ENCODE data around the gene TMEM223. TPM values are rescaled to one million over a fixed set of nuclear protein-coding genes. Genes with fewer than 3 reads are reported as not detected.
"Not testable (repeated sequence)": the region's sequence is repeated elsewhere in the genome, so short reads cannot be mapped to it uniquely, and the experiment has no call there.

Gene TMEM223
- polyA plus RNA-seq, 3 donors from 2014 or later = 47.9 to 69.7 (median 63.2) TPM

DNA sequence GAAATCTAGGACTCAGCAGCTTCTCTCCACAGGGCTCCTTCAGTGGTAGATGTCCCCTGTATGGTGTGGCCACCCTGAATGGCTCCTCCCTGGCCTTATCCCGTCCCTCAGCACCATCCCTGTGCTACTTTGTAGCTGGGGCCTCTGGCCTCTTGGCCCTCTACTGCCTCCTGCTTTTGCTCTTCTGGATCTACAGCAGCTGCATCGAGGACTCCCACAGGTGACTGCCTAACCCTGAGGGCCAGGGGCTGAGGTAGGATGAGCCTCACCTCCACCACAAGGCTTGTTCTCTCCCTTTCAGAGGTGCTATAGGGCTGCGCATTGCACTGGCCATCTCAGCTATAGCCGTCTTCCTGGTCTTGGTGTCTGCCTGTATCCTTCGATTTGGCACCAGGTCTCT lies 2.8 kb downstream of the TMEM223 start:
- peak overlapping the region; percentile 92 to 96 (median 95) for H3K27ac Mint-ChIP-seq
- no peak for DNase-seq
- peaks cover 0 to 9% (median 0%) of the 10 kb centered on the region in 3 donors for H3K36me3 Mint-ChIP-seq
- peaks cover 54 to 64% of the 10 kb centered on the region in 2 donors for H3K4me1 Mint-ChIP-seq
- H3K4me3 Mint-ChIP-seq = peak overlapping the region; percentile 70 to 96 (median 95)
- no peaks in the 10 kb centered on the region for H3K9me3 Mint-ChIP-seq
- H3K27me3 Mint-ChIP-seq (ENCODE audit: low read depth in 3 of 3) = peaks cover 0 to 11% (median 4%) of the 10 kb centered on the region in 3 donors

GRCh38 chr11:62787005-62787759 lies 4.6 kb downstream of the TMEM223 start, which contains the start of gene TMEM179B:
Gene TMEM179B, plus strand, starts transcription at chr11:62787402. Its CDS starts 30 bp downstream, at chr11:62787432.
- Mint-ChIP-seq H3K27ac (peak within 1 kb of the TSS; percentile 95 to 96 (median 96)), H3K9me3 (no peaks in the 10 kb centered on the region), H3K4me1 (peaks cover 50 to 58% of the 10 kb centered on the region in 2 donors), H3K36me3 (peaks cover 0 to 8% (median 0%) of the 10 kb centered on the region in 3 donors), H3K27me3 (ENCODE audit: low read depth in 3 of 3) (peaks cover 0 to 7% (median 4%) of the 10 kb centered on the region in 3 donors), H3K4me3 (peak within 1 kb of the TSS; percentile 93 to 96 (median 95))
- DNase-seq = peak; percentile 99

DNA sequence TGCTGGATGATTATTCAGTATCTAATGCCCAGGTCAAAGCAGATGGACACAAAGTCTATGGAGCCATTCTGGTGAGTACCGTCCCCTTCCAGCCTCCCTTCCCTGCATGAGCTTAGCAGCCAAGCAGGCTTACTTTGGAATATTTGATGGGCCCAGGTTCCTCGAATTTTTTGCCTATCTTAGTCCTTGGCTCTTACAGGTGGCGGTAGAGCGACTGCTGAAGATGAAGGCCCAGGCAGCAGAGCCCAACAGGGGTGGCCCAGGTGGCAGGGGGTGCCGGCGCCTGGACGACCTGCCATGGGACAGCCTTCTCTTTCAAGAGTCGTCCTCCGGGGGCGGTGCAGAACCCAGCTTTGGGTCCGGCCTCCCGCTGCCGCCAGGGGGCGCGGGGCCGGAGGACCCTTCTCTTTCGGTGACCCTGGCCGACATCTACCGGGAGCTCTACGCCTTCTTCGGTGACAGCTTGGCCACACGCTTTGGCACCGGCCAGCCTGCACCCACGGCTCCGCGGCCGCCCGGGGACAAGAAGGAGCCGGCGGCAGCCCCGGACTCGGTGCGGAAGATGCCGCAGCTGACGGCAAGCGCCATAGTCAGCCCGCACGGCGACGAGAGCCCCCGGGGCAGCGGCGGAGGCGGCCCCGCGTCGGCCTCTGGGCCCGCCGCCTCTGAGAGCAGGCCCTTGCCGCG lies 5.3 kb downstream of the TMEM223 start:
- Mint-ChIP-seq H3K27me3 (ENCODE audit: low read depth in 3 of 3) (peaks cover 0 to 7% (median 0%) of the 10 kb centered on the region in 3 donors), H3K4me3 (peak overlapping the region; percentile 84 to 87 (median 86)), H3K9me3 (no peaks in the 10 kb centered on the region), H3K4me1 (peaks cover 46 to 52% of the 10 kb centered on the region in 2 donors), H3K27ac (peak overlapping the region; percentile 92 to 96 (median 95)), H3K36me3 (peaks cover 0 to 6% (median 0%) of the 10 kb centered on the region in 3 donors)
- peak; percentile 86 to 88 (median 87) for DNase-seq

DNA sequence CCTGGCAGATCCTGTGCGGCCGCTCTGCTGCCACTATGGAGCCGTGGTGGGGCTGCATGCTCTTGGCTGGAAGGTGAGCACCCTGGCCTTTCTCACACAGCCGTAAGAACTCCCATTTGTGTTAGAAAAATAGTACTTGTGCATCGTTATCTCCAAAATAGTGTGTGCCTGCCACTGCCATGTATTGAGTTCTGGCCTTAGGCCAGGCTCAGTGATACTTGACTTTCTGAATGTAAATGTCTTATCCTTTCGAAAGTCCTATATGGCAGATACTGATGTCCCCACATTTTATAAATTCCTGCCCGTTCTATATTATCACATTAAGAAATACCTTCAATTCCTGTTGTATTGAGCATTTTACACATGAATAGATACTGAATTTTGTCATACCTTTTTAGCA lies 9.1 kb downstream of the TMEM223 start:
- DNase-seq = no peak
- Mint-ChIP-seq H3K9me3 (no peaks in the 10 kb centered on the region), H3K4me3 (no peak overlapping the region), H3K27ac (no peak overlapping the region), H3K36me3 (peaks cover 0 to 3% (median 0%) of the 10 kb centered on the region in 3 donors), H3K27me3 (ENCODE audit: low read depth in 3 of 3) (peaks cover 0 to 7% (median 0%) of the 10 kb centered on the region in 3 donors), H3K4me1 (peaks cover 19% of the 10 kb centered on the region in 2 donors)

- H3K9me3 Mint-ChIP-seq = no peaks in the 10 kb centered on the region
- peak overlapping the region in 1 of 6 donors; percentile 34 for H3K27ac Mint-ChIP-seq
- no peak overlapping the region for H3K4me3 Mint-ChIP-seq
- H3K4me1 Mint-ChIP-seq = peaks cover 7 to 8% of the 10 kb centered on the region in 2 donors
- no peaks in the 10 kb centered on the region for H3K27me3 Mint-ChIP-seq (ENCODE audit: low read depth in 3 of 3)
- no peak for DNase-seq
- peaks cover 0 to 12% (median 4%) of the 10 kb centered on the region in 3 donors for H3K36me3 Mint-ChIP-seq
Observed at GRCh38 chr11:62778441-62778840, 13.4 kb downstream of the TMEM223 start.

DNA sequence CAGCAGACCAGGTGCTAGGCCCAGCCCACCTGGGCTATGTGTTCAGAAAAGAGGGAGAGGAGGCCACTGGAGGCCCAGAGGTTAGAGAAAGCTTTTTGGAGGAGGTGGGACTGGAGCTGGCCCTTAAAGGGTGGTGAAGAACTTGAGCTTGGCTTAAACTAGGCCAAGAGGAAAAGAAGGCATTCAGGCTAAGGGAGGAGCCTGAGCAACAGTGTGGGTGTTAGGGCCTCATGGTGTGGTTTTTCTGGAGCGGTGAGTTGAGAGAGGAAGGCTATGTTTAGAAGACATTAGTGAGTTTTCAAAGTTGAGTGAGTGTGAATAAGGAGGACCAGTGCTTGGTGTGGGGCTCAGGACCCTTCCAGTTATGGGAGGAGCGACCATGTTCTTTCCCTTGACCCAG lies 14.4 kb downstream of the TMEM223 start:
- peaks cover 0 to 12% (median 4%) of the 10 kb centered on the region in 3 donors for H3K36me3 Mint-ChIP-seq
- peak overlapping the region; percentile 19 to 78 (median 60) for H3K27ac Mint-ChIP-seq
- DNase-seq = no peak
- H3K27me3 Mint-ChIP-seq (ENCODE audit: low read depth in 3 of 3) = no peaks in the 10 kb centered on the region
- H3K4me3 Mint-ChIP-seq = peak overlapping the region in 3 of 5 donors; percentile 7 to 63 (median 16)
- no peaks in the 10 kb centered on the region for H3K9me3 Mint-ChIP-seq
- peaks cover 7% of the 10 kb centered on the region in 2 donors for H3K4me1 Mint-ChIP-seq

GRCh38 chr11:62775646-62776045 lies 16.2 kb downstream of the TMEM223 start:
- peak overlapping the region in 2 of 6 donors; percentile 13 to 54 for H3K27ac Mint-ChIP-seq
- no peak for DNase-seq
- peaks cover 0 to 9% (median 4%) of the 10 kb centered on the region in 3 donors for H3K36me3 Mint-ChIP-seq
- H3K4me1 Mint-ChIP-seq = peaks cover 17 to 21% of the 10 kb centered on the region in 2 donors
- H3K4me3 Mint-ChIP-seq = no peak overlapping the region
- peaks cover 0 to 10% (median 5%) of the 10 kb centered on the region in 3 donors for H3K27me3 Mint-ChIP-seq (ENCODE audit: low read depth in 3 of 3)
- no peaks in the 10 kb centered on the region for H3K9me3 Mint-ChIP-seq

DNA sequence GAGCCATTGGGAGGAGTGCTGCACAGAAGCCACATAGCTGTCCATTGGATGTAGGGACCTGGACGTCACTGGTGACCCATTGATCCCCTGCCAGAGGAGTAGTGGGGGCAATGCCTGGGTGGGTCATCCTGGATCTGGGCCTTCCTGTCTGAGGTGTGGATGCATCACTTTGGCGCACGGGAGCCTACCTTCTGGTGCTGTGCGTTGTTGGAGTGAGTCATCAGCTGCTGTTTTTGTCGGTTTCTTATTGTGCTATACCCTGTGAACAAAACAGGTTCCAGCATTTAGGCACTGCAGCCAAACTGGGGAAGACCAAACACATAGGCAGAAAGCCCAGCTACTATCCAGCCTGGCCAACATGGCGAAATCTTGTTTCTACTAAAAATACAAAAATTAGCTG lies 17.4 kb downstream of the TMEM223 start:
- Mint-ChIP-seq H3K4me3 (no peak overlapping the region), H3K36me3 (peaks cover 0 to 9% (median 4%) of the 10 kb centered on the region in 3 donors), H3K4me1 (peaks cover 27 to 33% of the 10 kb centered on the region in 2 donors), H3K9me3 (no peaks in the 10 kb centered on the region), H3K27me3 (ENCODE audit: low read depth in 3 of 3) (peaks cover 0 to 11% (median 5%) of the 10 kb centered on the region in 3 donors), H3K27ac (peak overlapping the region in 1 of 6 donors; percentile 44)
- no peak for DNase-seq

GRCh38 chr11:62771144-62772021 lies 20.4 kb downstream of the TMEM223 start, which contains the start of gene TAF6L:
Gene TAF6L, plus strand, starts transcription at chr11:62771396. Its CDS starts 4,388 bp downstream, at chr11:62775784.
- H3K27ac Mint-ChIP-seq = peak within 1 kb of the TSS; percentile 94 to 98 (median 96)
- DNase-seq = peak; percentile 89
- H3K4me1 Mint-ChIP-seq = peaks cover 21 to 26% of the 10 kb centered on the region in 2 donors
- no peaks in the 10 kb centered on the region for H3K9me3 Mint-ChIP-seq
- H3K27me3 Mint-ChIP-seq (ENCODE audit: low read depth in 3 of 3) = peaks cover 2 to 13% (median 5%) of the 10 kb centered on the region in 3 donors
- H3K36me3 Mint-ChIP-seq = peaks cover 0 to 5% (median 4%) of the 10 kb centered on the region in 3 donors
- H3K4me3 Mint-ChIP-seq = peak within 1 kb of the TSS; percentile 85 to 98 (median 93)

DNA sequence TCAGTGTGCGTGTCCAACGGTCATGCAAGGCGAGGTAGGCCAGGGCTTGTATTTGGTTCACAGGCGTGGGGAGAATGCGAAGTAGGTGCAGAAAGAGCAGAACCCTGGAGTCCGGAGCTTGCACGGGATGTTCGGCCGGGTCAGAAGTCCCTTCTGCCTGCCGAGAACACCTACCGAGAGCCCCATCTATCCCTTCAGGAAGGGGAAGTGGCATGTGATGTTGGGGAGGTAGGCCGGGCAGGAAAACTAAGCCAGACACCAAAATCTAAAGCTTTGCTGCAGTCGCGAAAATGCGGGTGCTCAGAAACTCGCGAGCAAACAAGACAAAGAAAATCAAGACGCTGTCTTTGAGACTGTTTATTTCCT lies 21.0 kb downstream of the TMEM223 start:
- peaks cover 21 to 26% of the 10 kb centered on the region in 2 donors for H3K4me1 Mint-ChIP-seq
- H3K36me3 Mint-ChIP-seq = peaks cover 4 to 8% (median 4%) of the 10 kb centered on the region in 3 donors

DNA sequence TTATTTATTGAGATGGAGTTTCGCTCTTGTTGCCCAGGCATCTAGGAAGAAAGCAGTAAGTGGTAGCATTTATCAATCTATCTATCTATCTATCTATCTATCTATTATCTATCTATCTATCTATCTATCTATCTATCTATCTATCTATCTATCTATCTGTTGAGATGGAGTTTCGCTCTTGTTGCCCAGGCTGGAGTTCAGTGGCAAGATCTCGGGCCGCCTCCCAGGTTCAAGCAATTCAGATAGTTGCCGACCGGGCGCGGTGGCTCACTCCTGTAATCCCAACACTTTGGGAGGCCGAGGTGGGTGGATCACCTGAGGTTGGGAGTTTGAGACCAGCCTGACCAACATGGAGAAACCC lies 31.0 kb downstream of the TMEM223 start:
- peaks cover 2 to 11% (median 3%) of the 10 kb centered on the region in 3 donors for H3K27me3 Mint-ChIP-seq (ENCODE audit: low read depth in 3 of 3)
- not testable (repeated sequence) for H3K9me3 Mint-ChIP-seq, H3K36me3 Mint-ChIP-seq, DNase-seq
- peaks cover 19 to 24% of the 10 kb centered on the region in 2 donors for H3K4me1 Mint-ChIP-seq
- peak overlapping the region in 4 of 6 donors; percentile 64 to 98 (median 94) for H3K27ac Mint-ChIP-seq
- peak overlapping the region; percentile 95 to 99 (median 98) for H3K4me3 Mint-ChIP-seq

More for the DNA sequence above, 21.0 kb downstream of the TMEM223 start:
- Mint-ChIP-seq H3K9me3 (no peaks in the 10 kb centered on the region), H3K27me3 (ENCODE audit: low read depth in 3 of 3) (peaks cover 2 to 13% (median 5%) of the 10 kb centered on the region in 3 donors), H3K4me3 (peak overlapping the region; percentile 85 to 98 (median 93)), H3K27ac (peak overlapping the region; percentile 94 to 98 (median 96))
- DNase-seq = no peak

DNA sequence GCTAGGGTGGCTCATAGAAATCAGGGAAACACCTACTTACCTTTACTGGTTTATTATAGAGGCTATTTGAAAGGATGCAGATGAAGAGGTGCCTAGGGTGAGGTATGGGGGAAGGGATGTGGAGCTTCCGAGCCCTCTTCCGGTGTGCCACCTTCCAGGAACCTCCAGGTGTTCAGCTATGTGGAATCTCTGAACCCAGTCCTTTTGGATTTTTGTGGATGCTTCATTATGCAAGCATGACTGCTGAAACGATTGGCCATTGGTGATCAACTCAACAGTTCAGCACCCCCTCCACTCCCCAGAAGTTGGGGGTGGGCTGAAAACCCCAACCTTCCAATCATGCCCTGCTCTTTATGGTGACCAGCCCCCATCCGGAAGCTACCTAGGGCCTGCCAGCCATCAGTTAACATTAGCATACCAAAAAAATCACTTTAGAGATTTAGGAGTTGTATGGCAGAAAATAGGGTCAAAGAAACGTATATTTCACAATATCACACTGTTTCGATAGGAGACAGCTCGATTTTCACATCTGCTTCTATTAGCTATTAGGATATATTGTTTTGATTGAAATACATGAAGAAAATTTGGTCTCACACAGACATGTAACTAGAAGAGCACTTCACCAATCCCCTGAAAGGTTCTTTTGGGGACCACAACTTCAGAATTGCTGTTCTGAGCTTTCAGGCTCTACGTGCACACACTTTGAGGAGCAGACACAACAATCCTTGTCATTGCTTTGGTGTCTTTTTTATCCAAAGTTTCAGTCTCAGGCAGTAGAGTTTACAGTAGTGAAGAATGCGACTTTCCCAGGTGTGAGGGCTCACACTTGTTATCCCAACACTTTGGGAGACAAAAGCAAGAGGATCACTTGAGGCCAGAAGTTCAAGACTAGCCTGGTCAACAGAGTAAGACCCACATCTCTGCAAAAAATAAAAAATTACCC lies 33.7 kb downstream of the TMEM223 start:
- no peak for DNase-seq
- H3K27me3 Mint-ChIP-seq (ENCODE audit: low read depth in 3 of 3) = peaks cover 8 to 13% (median 10%) of the 10 kb centered on the region in 3 donors

More for the DNA sequence above, 33.7 kb downstream of the TMEM223 start:
- Mint-ChIP-seq H3K27ac (no peak overlapping the region), H3K4me3 (no peak overlapping the region), H3K9me3 (no peaks in the 10 kb centered on the region), H3K4me1 (peaks cover 31 to 33% of the 10 kb centered on the region in 2 donors), H3K36me3 (no peaks in the 10 kb centered on the region)

Measured in immature natural killer cell (primary cell).